ENCODE measurements around the gene CEP128.

CEP128 gene

DNA sequence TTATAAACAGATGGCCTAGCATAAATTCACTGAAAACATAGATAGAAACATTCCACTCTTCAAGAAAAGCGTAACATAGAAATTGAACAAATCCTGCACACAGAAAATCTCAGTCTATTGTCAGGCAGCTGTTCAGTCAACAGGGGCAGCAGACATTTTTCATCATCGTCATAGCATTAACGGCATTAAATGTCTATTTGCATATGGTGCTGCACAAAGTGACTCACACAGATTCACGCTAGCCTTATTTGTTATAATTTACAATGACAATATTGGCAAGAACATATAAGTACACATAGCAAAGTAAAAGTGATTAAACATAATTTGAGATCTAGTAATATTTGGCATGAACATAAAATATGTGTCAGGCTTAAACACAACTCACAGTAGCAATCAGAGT, 95.7 kb downstream of the CEP128 start (continued):
- TF ChIP-seq ZNF624 (tag by site-specific recombination; IDR thresholded peaks at IDR 0.05) (no peak), ZNF214 (tag by site-specific recombination; IDR thresholded peaks at IDR 0.05; ENCODE audit: borderline replicate concordance) (no peak), ZNF433 (tag by site-specific recombination; IDR thresholded peaks at IDR 0.05; ENCODE audit: low read depth) (no peak)

GRCh38 chr14:80844872-80845271, 96.7 kb downstream of the CEP128 start:
- no peaks in the 10 kb centered on the region for H3K36me3 ChIP-seq (ENCODE audit: control insufficient read depth in 2 of 2, insufficient read depth in 1 of 2, low read length in 2 of 2)
- H3K4me3 ChIP-seq (ENCODE audit: low read depth, low read length): no peak overlapping the region
- no peaks in the 10 kb centered on the region for H3K4me1 ChIP-seq (ENCODE audit: control insufficient read depth, insufficient read depth, low read length)
- no peaks in the 10 kb centered on the region for H3K9me3 ChIP-seq (ENCODE audit: control insufficient read depth, insufficient read depth, low read depth, low read length)
- TF ChIP-seq IKZF3 (tag by site-specific recombination; IDR thresholded peaks at IDR 0.05) (no peak), ZEB2 (tag by site-specific recombination; IDR thresholded peaks at IDR 0.05) (no peak), ZNF449 (tag by site-specific recombination; IDR thresholded peaks at IDR 0.05) (no peak), ZNF561 (tag by site-specific recombination; IDR thresholded peaks at IDR 0.05; ENCODE audit: borderline replicate concordance) (no peak), ZNF513 (tag by site-specific recombination; IDR thresholded peaks at IDR 0.05) (no peak), ZNF24 (tag by site-specific recombination; IDR thresholded peaks at IDR 0.05) (no peak), ZNF623 (tag by site-specific recombination; IDR thresholded peaks at IDR 0.05) (no peak), ZNF837 (tag by site-specific recombination; IDR thresholded peaks at IDR 0.05) (no peak), ZFP3 (tag by site-specific recombination; IDR thresholded peaks at IDR 0.05; ENCODE audit: low read depth) (no peak)
- TF ChIP-seq, protein P1, sequence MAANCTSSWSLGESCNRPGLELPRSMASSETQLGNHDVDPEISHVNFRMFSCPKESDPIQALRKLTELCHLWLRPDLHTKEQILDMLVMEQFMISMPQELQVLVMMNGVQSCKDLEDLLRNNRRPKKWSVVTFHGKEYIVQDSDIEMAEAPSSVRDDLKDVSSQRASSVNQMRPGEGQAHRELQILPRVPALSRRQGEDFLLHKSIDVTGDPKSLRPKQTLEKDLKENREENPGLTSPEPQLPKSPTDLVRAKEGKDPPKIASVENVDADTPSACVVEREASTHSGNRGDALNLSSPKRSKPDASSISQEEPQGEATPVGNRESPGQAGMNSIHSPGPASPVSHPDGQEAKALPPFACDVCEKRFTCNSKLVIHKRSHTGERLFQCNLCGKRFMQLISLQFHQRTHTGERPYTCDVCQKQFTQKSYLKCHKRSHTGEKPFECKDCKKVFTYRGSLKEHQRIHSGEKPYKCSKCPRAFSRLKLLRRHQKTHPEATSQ (tag by site-specific recombination; IDR thresholded peaks at IDR 0.05): no peak
- ChIA-PET POLR2A (no interaction called here), CTCF (interaction anchor here (0.6 kb wide), 2 partner anchors 64 to 112 kb away, joined by 3 to 4 read pairs; no protein-coding TSS in a partner anchor)
- no peak overlapping the region for H3K27ac ChIP-seq (ENCODE audit: extremely low read depth, low read depth, low read length)

GRCh38 chr14:80839743-80840142, 101.8 kb downstream of the CEP128 start:
- no peaks in the 10 kb centered on the region for H3K4me1 ChIP-seq (ENCODE audit: control insufficient read depth, insufficient read depth, low read length)
- POLR2A ChIA-PET: no interaction called here
- H3K27ac ChIP-seq (ENCODE audit: extremely low read depth, low read depth, low read length): no peak overlapping the region
- CTCF ChIA-PET: no interaction called here
- H3K9me3 ChIP-seq (ENCODE audit: control insufficient read depth, insufficient read depth, low read depth, low read length): no peaks in the 10 kb centered on the region
- TF ChIP-seq ZNF18 (tag by site-specific recombination; IDR thresholded peaks at IDR 0.05) (no peak), ZNF266 (tag by site-specific recombination; IDR thresholded peaks at IDR 0.05; ENCODE audit: low read depth) (no peak), BCL11A (tag by site-specific recombination; IDR thresholded peaks at IDR 0.05; ENCODE audit: low read depth) (no peak), ZNF274 (IDR thresholded peaks at IDR 0.05; ENCODE audit: low read length) (no peak), ZNF274 (tag by site-specific recombination; IDR thresholded peaks at IDR 0.05; ENCODE audit: borderline replicate concordance) (no peak), ZSCAN23 (tag by site-specific recombination; IDR thresholded peaks at IDR 0.05) (no peak), ZNF121 (tag by site-specific recombination; IDR thresholded peaks at IDR 0.05) (no peak), ZNF292 (tag by site-specific recombination; IDR thresholded peaks at IDR 0.05; ENCODE audit: borderline replicate concordance, low read depth) (no peak)
- TF ChIP-seq, protein P2, sequence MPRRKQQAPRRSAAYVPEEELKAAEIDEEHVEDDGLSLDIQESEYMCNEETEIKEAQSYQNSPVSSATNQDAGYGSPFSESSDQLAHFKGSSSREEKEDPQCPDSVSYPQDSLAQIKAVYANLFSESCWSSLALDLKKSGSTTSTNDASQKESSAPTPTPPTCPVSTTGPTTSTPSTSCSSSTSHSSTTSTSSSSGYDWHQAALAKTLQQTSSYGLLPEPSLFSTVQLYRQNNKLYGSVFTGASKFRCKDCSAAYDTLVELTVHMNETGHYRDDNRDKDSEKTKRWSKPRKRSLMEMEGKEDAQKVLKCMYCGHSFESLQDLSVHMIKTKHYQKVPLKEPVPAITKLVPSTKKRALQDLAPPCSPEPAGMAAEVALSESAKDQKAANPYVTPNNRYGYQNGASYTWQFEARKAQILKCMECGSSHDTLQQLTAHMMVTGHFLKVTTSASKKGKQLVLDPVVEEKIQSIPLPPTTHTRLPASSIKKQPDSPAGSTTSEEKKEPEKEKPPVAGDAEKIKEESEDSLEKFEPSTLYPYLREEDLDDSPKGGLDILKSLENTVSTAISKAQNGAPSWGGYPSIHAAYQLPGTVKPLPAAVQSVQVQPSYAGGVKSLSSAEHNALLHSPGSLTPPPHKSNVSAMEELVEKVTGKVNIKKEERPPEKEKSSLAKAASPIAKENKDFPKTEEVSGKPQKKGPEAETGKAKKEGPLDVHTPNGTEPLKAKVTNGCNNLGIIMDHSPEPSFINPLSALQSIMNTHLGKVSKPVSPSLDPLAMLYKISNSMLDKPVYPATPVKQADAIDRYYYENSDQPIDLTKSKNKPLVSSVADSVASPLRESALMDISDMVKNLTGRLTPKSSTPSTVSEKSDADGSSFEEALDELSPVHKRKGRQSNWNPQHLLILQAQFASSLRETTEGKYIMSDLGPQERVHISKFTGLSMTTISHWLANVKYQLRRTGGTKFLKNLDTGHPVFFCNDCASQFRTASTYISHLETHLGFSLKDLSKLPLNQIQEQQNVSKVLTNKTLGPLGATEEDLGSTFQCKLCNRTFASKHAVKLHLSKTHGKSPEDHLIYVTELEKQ (tag by site-specific recombination; IDR thresholded peaks at IDR 0.05; ENCODE audit: borderline replicate concordance): no peak
- no peak overlapping the region for H3K4me3 ChIP-seq (ENCODE audit: low read depth, low read length)
- H3K36me3 ChIP-seq (ENCODE audit: control insufficient read depth in 2 of 2, insufficient read depth in 1 of 2, low read length in 2 of 2): no peaks in the 10 kb centered on the region

Data from HEK293 (cell line).